Progenitor cell of endocrine pancreas (in vitro differentiated cells): Measurements from ENCODE around the gene TGFBR3L. TPM values are rescaled to one million over a fixed set of nuclear protein-coding genes. Genes with fewer than 3 reads are reported as not detected.

Experiments used
- DNase-seq: peaks from one replicate; pipeline ENCODE4 v3.0.0; 2021; ENCODE audit warnings: low spot score; ENCODE audit not compliant: unreplicated experiment
- H3K27ac Mint-ChIP-seq: 2 replicates; pipeline ENCODE4 v1.8.0; 2021; ENCODE audit warnings: mild to moderate bottlenecking, moderate library complexity, mixed read lengths
- H3K27me3 Mint-ChIP-seq: 2 replicates; pipeline ENCODE4 v1.8.0; 2021; ENCODE audit warnings: mixed read lengths
- H3K36me3 Mint-ChIP-seq: 2 replicates; pipeline ENCODE4 v1.8.0; 2022; ENCODE audit warnings: mixed read lengths; ENCODE audit not compliant: insufficient read depth
- H3K4me1 Mint-ChIP-seq: 2 replicates; pipeline ENCODE4 v1.8.0; 2021; ENCODE audit warnings: low read depth, mixed read lengths
- H3K4me3 Mint-ChIP-seq: 2 replicates; pipeline ENCODE4 v1.8.0; 2021; ENCODE audit warnings: low read depth, mild to moderate bottlenecking, moderate library complexity, mixed read lengths
- H3K9me3 Mint-ChIP-seq: 2 replicates; pipeline ENCODE4 v1.8.0; 2021; ENCODE audit warnings: low read depth, mixed read lengths
- total RNA-seq: library from RNA; stranded (reverse); gene quantifications from 2 replicates; pipeline ENCODE4 v1.2.1, GENCODE V29; 2021
- TF ChIP-seq, protein P1 (sequence below): fragments of 200-600 bp; sonication (generic); IDR thresholded peaks from one replicate; pipeline ENCODE4 v1.5.0; 2021; ENCODE audit warnings: antibody characterized with exemption, mild to moderate bottlenecking; ENCODE audit not compliant: unreplicated experiment

The TGFBR3L gene
- total RNA-seq, 1 donor from 2014 or later, result 0.67 TPM

- no peaks in the 10 kb centered on the region for H3K36me3 Mint-ChIP-seq
- peak within 1 kb of the TSS; percentile 96 for H3K27ac Mint-ChIP-seq
- TF ChIP-seq, protein P1, sequence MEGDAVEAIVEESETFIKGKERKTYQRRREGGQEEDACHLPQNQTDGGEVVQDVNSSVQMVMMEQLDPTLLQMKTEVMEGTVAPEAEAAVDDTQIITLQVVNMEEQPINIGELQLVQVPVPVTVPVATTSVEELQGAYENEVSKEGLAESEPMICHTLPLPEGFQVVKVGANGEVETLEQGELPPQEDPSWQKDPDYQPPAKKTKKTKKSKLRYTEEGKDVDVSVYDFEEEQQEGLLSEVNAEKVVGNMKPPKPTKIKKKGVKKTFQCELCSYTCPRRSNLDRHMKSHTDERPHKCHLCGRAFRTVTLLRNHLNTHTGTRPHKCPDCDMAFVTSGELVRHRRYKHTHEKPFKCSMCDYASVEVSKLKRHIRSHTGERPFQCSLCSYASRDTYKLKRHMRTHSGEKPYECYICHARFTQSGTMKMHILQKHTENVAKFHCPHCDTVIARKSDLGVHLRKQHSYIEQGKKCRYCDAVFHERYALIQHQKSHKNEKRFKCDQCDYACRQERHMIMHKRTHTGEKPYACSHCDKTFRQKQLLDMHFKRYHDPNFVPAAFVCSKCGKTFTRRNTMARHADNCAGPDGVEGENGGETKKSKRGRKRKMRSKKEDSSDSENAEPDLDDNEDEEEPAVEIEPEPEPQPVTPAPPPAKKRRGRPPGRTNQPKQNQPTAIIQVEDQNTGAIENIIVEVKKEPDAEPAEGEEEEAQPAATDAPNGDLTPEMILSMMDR, result peak; percentile 61
- peak within 1 kb of the TSS; percentile 88 for H3K4me3 Mint-ChIP-seq
- no peaks in the 10 kb centered on the region for H3K27me3 Mint-ChIP-seq
- H3K4me1 Mint-ChIP-seq, result peaks cover 19% of the 10 kb centered on the region
- no peaks in the 10 kb centered on the region for H3K9me3 Mint-ChIP-seq
- DNase-seq, result peak; percentile 100
Observed at GRCh38 chr19:7903244-7904073, 11.2 kb upstream of the TGFBR3L start, which contains the start of gene MAP2K7. Gene MAP2K7, plus strand, starts transcription at chr19:7903877. Its CDS starts 68 bp downstream, at chr19:7903945.

DNA sequence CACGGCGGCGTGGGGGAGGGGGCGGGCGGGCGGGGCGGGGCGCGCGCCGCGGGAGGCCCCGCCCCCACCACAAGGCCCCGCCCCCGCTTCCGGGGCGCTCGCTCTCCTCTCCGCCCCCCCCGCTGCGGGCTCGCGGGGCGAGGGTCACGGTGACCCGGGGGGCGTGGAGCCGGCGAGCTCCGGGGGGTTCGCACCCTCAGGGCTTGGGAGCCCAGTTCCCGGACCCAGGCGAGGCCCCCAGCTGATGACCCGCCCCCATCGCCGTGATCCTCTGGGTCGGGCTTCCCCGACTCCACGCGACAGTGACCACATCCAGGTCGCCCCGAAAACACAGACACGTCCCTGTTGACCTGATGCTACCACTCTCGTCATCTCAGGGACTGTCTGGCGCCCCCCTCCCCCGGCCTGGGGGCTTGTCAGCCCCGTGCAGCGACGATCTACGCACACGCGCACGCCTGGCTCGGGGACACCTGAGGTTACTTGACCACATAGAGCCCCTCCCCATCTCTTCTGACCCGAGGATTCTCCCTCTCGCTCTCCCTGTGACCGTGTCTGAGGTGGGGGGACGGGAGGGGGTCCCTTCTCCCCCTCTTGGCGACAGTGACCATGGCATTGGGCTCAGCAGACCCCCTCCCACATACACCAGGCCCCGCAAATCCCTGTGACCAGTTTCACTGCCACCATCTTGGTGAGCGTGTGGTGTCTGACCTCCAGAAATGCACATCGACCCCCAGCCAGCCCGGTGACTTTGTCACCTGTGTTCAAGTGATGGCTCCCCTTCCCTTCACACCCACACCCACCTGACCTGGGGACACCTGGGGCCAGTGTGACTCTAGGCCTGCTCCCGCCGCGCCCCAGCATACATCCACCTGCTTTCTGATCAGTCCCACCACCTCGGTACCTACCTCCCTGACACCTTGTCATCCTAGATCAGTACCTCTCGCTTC lies 10.3 kb upstream of the TGFBR3L start:
- DNase-seq, result no peak
- Mint-ChIP-seq H3K27me3 (no peaks in the 10 kb centered on the region), H3K9me3 (no peaks in the 10 kb centered on the region), H3K4me1 (peaks cover 19% of the 10 kb centered on the region), H3K4me3 (peak overlapping the region; percentile 88), H3K27ac (peak overlapping the region; percentile 92), H3K36me3 (no peaks in the 10 kb centered on the region)
- TF ChIP-seq, protein P1, result no peak

- H3K9me3 Mint-ChIP-seq, result no peaks in the 10 kb centered on the region
- H3K27me3 Mint-ChIP-seq, result no peaks in the 10 kb centered on the region
- no peaks in the 10 kb centered on the region for H3K36me3 Mint-ChIP-seq
- no peak for DNase-seq
- H3K4me1 Mint-ChIP-seq, result peaks cover 19% of the 10 kb centered on the region
- peak overlapping the region; percentile 88 for H3K4me3 Mint-ChIP-seq
- TF ChIP-seq, protein P1, result no peak
- H3K27ac Mint-ChIP-seq, result peak overlapping the region; percentile 92
Observed at GRCh38 chr19:7905268-7905667, 9.4 kb upstream of the TGFBR3L start.

DNA sequence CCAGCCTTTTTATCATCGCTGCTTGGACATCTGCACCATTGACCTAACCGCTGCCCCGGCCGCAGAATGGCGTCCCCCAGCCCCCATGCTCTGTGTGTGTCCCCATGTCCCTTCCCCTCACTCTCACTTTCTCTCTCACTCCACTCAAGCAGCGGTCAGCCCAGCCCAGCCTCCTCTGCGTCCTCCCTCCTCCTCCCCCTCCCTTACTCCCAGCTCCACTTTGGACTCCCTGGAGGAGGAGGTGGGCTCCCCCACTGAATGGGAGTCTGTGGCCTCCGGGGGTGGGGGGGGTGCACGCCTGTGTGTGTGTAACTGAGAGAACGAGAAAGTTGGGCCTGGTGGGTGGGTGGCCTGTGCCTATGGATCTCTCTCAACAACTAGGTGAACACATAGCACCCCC lies 8.8 kb upstream of the TGFBR3L start:
- Mint-ChIP-seq H3K9me3 (no peaks in the 10 kb centered on the region), H3K36me3 (peaks cover 3% of the 10 kb centered on the region), H3K27ac (no peak overlapping the region), H3K4me3 (peak overlapping the region; percentile 66), H3K27me3 (no peaks in the 10 kb centered on the region), H3K4me1 (peaks cover 19% of the 10 kb centered on the region)
- no peak for DNase-seq
- TF ChIP-seq, protein P1, result no peak

DNA sequence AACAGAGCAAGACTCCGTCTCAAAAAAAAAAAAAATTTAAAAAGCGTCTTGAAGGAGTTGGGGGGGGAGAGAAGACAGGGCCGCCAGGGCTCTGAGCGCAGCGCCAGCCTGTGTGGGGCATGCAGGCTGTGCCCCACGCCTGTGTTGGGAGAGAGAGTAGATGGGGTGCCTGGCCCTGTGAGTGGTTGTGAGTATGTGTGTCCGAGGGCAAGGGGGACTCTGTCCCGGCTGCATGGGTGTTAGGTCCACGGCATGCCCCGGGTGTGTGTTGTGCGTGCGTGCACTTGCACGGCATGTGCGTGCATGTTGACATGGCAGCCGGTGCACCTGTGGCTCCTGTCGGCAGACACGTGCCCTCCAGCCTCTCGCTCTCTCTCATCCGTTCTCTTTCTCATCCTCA lies 7.5 kb upstream of the TGFBR3L start:
- Mint-ChIP-seq H3K36me3 (peaks cover 8% of the 10 kb centered on the region), H3K9me3 (no peaks in the 10 kb centered on the region), H3K27me3 (no peaks in the 10 kb centered on the region), H3K4me1 (peaks cover 19% of the 10 kb centered on the region), H3K4me3 (no peak overlapping the region), H3K27ac (no peak overlapping the region)
- no peak for DNase-seq
- TF ChIP-seq, protein P1, result no peak
